GM19035 (cell line): ENCODE measurements around the gene HTR1D.
"Not testable (repeated sequence)": the region's sequence is repeated elsewhere in the genome, so short reads cannot be mapped to it uniquely, and the experiment has no call there.

Source experiments
- ATAC-seq: cut with Tn5 transposase; IDR thresholded peaks from one replicate; pipeline ENCODE4 v1.9.1; 2021; ENCODE audit not compliant: unreplicated experiment

HTR1D gene

GRCh38 chr1:23217421-23218115 lies at the start of gene HTR1D:
HTR1D (minus strand) TSS chr1:23217502; CDS start chr1:23194219, 23,283 bp downstream.
- no peak for ATAC-seq

GRCh38 chr1:23263380-23263887 lies 46.1 kb upstream of the HTR1D start:
- no peak for ATAC-seq

- not testable (repeated sequence) for ATAC-seq
Observed at GRCh38 chr1:23258082-23258481, 40.8 kb upstream of the HTR1D start.

- ATAC-seq = not testable (repeated sequence)
Observed at GRCh38 chr1:23257371-23257770, 40.1 kb upstream of the HTR1D start.

- no peak for ATAC-seq
Observed at GRCh38 chr1:23254584-23254983, 37.3 kb upstream of the HTR1D start.

- ATAC-seq = no peak
Observed at GRCh38 chr1:23251812-23252211, 34.5 kb upstream of the HTR1D start.

- no peak for ATAC-seq
Observed at GRCh38 chr1:23249787-23250454, 32.6 kb upstream of the HTR1D start.

- no peak for ATAC-seq
Observed at GRCh38 chr1:23247276-23247675, 30.0 kb upstream of the HTR1D start.

GRCh38 chr1:23246274-23246673 lies 29.0 kb upstream of the HTR1D start:
- ATAC-seq = no peak

- ATAC-seq = no peak
Observed at GRCh38 chr1:23244256-23244761, 27.0 kb upstream of the HTR1D start.

- no peak for ATAC-seq
Observed at GRCh38 chr1:23242414-23242813, 25.1 kb upstream of the HTR1D start.

GRCh38 chr1:23239638-23240295 lies 22.5 kb upstream of the HTR1D start:
- ATAC-seq = no peak

- no peak for ATAC-seq
Observed at GRCh38 chr1:23238565-23238964, 21.3 kb upstream of the HTR1D start.

GRCh38 chr1:23237508-23237907 lies 20.2 kb upstream of the HTR1D start:
- ATAC-seq = no peak

GRCh38 chr1:23227806-23228205 lies 10.5 kb upstream of the HTR1D start:
- ATAC-seq = no peak

- ATAC-seq = no peak
Observed at GRCh38 chr1:23224739-23225648, 7.7 kb upstream of the HTR1D start.

- ATAC-seq = not testable (repeated sequence)
Observed at GRCh38 chr1:23223963-23224362, 6.7 kb upstream of the HTR1D start.

GRCh38 chr1:23223490-23223951 lies 6.2 kb upstream of the HTR1D start:
- not testable (repeated sequence) for ATAC-seq

- no peak for ATAC-seq
Observed at GRCh38 chr1:23222742-23223141, 5.4 kb upstream of the HTR1D start.

GRCh38 chr1:23222331-23222730 lies 5.0 kb upstream of the HTR1D start:
- ATAC-seq = no peak
